ENCODE data around the gene TATDN2.

TATDN2 gene

GRCh38 chr3:10215578-10216368 is 32.5 kb upstream of the TATDN2 start:
- no peak for TF ChIP-seq CTCF (conservative IDR thresholded peaks at IDR 0.05)
- H3K27ac ChIP-seq: no peak overlapping the region

- TF ChIP-seq CTCF (conservative IDR thresholded peaks at IDR 0.05): no peak
- H3K27ac ChIP-seq: no peak overlapping the region
Observed at GRCh38 chr3:10217359-10217758, 30.9 kb upstream of the TATDN2 start.

GRCh38 chr3:10219737-10220136 is 28.5 kb upstream of the TATDN2 start:
- no peak overlapping the region for H3K27ac ChIP-seq
- no peak for TF ChIP-seq CTCF (conservative IDR thresholded peaks at IDR 0.05)

- no peak for TF ChIP-seq CTCF (conservative IDR thresholded peaks at IDR 0.05)
- H3K27ac ChIP-seq: peak overlapping the region; percentile 3; the same call in 1 of the 2 replicates
Observed at GRCh38 chr3:10223676-10224639, 24.3 kb upstream of the TATDN2 start.

- H3K27ac ChIP-seq: peak overlapping the region; percentile 26; the same call in 1 of the 2 replicates
- peak; percentile 96 for TF ChIP-seq CTCF (conservative IDR thresholded peaks at IDR 0.05)
Observed at GRCh38 chr3:10224794-10225665, 23.2 kb upstream of the TATDN2 start.

- no peak overlapping the region for H3K27ac ChIP-seq
- no peak for TF ChIP-seq CTCF (conservative IDR thresholded peaks at IDR 0.05)
Observed at GRCh38 chr3:10226293-10226692, 22.0 kb upstream of the TATDN2 start.
